Measurements from ENCODE around the gene TSEN54.
A peak's percentile ranks its signal among the peaks of the same experiment; 100 is the strongest.
"Not testable (repeated sequence)": the region's sequence is repeated elsewhere in the genome, so short reads cannot be mapped to it uniquely, and the experiment has no call there.

The TSEN54 gene

DNA sequence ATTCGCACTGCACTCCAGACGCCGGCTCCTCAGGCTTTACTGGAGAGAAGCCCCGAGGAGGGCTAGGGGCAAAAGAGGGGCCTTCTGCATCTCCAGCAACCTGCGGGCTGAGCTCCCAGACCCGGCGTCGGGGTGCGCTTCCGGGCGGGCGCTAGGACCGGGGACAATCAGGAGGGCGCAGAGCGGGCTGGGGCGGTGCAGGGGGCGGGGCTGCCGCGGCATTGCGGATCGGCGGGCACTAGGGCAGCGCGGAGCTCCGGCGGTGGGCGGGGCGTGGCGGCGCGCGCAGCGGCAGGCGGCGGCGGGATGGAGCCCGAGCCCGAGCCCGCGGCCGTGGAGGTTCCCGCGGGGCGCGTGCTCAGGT, at the start of gene TSEN54:
TSS of gene TSEN54 (plus strand) at position 274 of the 364 bp plus-strand sequence. CDS start at position 307, 33 bp downstream.
- DNase-seq (ENCODE audit: low read depth): peak; percentile 94

DNA sequence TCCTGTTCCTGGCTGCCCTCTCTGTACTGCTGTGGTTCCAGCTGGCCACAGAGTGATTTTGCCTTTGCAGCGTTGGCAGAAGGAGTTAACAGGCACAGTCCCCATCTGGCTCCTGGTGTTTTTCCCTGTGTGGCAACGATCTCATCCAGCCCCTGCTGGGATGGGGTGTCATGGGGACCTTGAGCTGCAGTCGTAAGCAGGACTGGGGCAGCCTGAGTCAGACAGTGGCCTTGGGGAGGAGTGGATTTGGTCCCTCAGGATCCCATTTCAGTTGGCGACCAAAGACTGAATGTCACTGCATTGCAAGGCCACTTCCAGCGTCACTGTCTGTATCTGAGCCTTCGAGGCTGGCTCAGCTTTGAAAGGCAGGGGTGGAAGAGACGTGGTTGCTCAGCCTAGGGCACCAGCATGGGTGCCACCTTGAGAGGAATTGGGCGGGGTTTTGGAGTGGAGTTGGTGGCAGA, 48.0 kb upstream of the TSEN54 start:
- DNase-seq (ENCODE audit: low read depth): no peak

DNA sequence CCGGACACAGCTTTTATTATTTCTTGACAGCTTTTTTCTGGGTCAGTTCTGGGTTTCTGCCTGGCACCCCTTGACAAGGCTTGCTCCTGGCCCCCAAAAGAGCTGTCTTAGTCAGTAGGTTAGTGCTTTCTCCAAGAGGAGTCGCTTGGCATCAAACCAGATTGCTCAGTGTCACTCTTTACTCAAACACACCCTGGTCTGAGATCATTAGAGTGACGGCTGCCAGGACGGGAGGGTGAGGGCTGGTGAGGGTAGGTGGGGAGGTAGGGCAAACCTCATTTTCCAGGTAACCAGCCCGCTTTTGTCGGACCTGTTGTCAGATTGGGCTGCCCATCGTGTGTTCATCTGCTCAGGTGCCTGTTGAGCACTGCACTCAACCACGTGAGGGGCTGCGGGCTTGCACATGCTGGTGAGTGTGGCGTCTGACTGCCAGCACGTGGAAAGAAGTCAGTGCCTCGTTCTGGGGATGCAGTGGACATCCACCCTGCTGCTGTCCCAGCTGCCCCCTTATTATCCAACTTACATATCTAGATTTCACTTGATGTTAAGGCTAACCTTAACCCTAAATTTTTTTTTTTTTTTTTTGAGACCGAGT, 47.5 kb upstream of the TSEN54 start:
- no peak for DNase-seq (ENCODE audit: low read depth)

DNA sequence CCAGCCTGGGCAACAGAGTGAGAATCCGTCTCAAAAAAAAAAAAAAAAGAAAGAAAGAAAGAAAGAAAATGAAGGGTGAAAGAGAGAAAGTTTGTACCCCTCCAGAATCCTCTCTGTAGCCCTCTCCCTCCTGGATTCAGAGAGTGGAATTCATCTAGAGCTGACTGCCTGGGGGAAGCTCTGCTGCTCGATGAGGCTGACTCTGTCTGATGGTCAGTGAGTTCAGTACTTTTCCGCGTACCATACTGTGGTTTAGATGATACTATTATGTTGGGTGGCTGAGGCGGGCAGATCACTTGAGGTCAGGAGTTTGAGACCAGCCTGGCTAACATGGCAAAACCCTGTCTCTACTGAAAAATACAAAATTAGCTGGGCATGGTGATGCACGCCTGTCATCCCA, 45.1 kb upstream of the TSEN54 start:
- no peak for DNase-seq (ENCODE audit: low read depth)

DNA sequence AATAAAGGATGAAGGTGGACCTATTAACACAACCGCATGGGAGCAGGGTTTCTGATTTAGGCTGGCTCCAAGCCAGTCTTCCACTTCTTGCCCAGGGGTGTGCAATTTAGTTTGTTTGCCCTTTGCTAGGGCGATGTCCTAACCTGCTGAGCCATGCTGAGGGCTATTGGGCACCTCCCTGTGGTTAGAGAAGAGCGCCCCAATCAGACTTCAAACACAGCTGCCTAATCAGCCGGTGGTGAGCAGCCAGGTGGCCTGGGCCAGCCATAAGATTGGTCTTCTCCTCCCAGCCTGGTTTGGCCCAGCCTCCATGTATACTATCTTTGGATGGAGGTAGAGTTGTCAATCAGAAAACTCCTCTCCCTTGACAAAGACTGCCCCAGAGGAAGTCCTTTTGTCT, 44.2 kb upstream of the TSEN54 start:
- DNase-seq (ENCODE audit: low read depth): no peak

GRCh38 chr17:75473246-75473645, 43.1 kb upstream of the TSEN54 start:
- no peak for DNase-seq (ENCODE audit: low read depth)

- DNase-seq (ENCODE audit: low read depth): no peak
Observed at GRCh38 chr17:75474736-75475135, 41.6 kb upstream of the TSEN54 start.

DNA sequence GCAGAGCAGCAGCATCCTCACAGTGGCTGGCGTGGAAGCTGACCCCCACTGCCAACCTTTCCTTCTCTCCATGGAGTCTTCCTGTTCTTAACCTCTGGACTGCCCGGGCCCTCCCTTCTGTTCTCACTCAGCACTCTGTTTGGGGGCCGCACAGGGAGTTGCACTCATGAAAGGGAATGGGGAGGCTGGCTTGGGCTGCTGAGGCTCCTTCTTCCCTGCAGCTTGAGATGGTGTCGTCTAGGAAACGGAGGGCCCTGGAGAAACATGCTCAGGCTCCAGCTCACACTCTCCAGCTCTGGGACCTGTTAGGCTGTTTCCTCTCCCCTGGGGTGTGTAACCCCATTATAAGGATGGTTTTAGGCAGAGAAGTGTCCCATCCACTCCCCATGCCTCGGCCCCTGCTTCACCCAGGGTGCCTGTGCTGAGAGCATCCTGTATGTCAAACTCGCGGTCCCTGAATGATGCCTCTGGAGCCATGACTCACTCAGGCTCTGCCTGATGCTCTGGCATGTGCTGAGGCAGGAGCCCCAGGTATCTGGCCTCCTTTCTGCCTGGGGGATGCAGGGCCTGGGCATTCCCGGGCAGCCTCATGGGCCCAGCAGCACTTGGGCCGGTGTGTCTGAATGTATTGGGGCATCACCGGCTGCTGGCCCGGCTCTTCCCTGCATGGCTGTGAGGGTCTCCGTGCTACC, 41.0 kb upstream of the TSEN54 start:
- DNase-seq (ENCODE audit: low read depth): no peak

GRCh38 chr17:75475851-75476250, 40.5 kb upstream of the TSEN54 start:
- DNase-seq (ENCODE audit: low read depth): no peak

DNA sequence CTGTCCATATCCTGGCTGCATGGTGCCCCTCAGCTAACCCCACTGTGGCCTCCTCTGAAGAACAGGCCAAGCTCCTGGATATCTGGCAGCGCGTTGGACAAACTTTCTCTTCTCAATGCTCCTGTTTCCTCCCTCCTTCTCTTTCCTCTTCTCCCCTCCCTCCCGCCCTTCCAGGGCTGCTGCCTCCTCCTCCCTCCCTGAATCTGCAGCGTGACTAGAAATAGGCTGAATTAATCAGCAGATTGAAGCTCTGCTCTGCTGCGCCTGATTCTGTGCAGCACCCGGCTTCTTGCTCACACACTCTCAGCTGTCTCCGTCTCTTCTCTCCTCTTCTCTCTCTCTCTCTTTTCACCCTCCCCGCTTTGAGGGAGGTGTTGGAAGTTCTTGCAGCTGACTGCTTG, 40.1 kb upstream of the TSEN54 start:
- DNase-seq (ENCODE audit: low read depth): no peak

- DNase-seq (ENCODE audit: low read depth): no peak
Observed at GRCh38 chr17:75476752-75477489, 39.4 kb upstream of the TSEN54 start.

- not testable (repeated sequence) for DNase-seq (ENCODE audit: low read depth)
Observed at GRCh38 chr17:75477490-75477862, 38.9 kb upstream of the TSEN54 start.

GRCh38 chr17:75478508-75478907, 37.8 kb upstream of the TSEN54 start:
- DNase-seq (ENCODE audit: low read depth): no peak

- DNase-seq (ENCODE audit: low read depth): no peak
Observed at GRCh38 chr17:75480281-75480680, 36.0 kb upstream of the TSEN54 start.

GRCh38 chr17:75481194-75482068, 34.9 kb upstream of the TSEN54 start:
- DNase-seq (ENCODE audit: low read depth): no peak

GRCh38 chr17:75482098-75482942, 34.0 kb upstream of the TSEN54 start:
- no peak for DNase-seq (ENCODE audit: low read depth)

DNA sequence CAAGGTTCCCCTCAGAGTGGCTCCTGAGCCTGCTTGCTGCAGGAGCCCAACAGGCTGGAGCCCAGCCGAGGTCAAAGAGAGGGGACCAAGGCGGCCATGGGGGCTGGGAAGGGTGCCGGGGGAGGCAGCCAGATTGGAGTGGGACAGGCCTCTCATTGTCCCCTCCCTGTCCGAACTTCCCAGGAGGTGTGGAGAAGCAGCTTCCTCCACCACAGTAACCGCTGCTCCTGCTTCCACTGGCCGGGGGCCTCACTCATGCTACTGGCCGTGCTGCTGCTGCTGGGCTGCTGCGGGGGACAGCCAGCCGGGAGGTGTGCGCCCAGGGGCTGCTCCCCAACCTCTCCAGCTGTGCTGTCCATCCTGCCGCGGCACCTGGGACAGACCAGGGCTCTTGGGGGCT, 30.6 kb upstream of the TSEN54 start:
- DNase-seq (ENCODE audit: low read depth): no peak

GRCh38 chr17:75486151-75486550, 30.2 kb upstream of the TSEN54 start:
- no peak for DNase-seq (ENCODE audit: low read depth)

GRCh38 chr17:75486951-75487350, 29.4 kb upstream of the TSEN54 start:
- DNase-seq (ENCODE audit: low read depth): no peak

DNA sequence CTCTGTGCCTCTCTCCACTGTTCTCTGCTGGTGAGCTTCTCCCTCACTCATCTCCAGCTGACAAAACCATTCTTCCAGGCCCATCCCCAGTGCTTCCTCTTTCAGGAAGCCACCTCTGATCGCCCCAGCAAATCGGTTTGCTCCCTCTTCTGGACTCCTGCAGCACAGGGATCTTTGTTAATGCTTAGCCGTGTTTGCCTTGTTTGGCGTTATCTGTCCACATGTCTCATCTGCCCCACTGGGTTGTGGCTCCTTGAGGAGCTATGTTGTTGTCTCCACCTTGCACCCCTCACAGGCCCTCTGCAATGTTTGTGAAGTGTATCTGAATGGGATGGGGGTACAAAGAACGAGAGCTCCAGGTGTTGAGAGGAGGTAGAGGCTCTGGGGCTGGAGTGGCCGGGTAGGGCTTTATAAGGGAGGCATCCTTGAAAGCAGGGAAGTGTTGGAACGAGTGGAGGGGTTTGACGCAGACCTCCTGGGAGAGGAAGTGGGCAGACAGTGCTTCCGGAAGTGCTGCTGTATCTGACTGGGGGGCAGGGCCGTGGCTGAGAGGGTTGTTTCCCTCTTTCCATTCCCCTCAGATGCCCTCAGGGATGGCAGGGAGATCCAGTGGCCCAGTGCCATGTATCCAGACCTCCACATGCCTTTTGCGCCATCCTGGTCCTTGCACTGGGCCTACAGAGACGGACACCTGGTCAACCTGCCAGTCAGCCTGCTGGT, 28.8 kb upstream of the TSEN54 start:
- peak; percentile 17 for DNase-seq (ENCODE audit: low read depth)

All from activated T-helper 1 cell treated with Interleukin-2 at 50 U/mL for 16 hours (primary cell).